ENCODE results near the gene CRIP3. TPM values are rescaled to one million over a fixed set of nuclear protein-coding genes. Genes with fewer than 3 reads are reported as not detected.

Gene CRIP3
- total and polyA plus RNA-seq, 2 donors (not counting 3 experiments of a cell fraction or from before 2014, with no cell fraction given) = not detected

DNA sequence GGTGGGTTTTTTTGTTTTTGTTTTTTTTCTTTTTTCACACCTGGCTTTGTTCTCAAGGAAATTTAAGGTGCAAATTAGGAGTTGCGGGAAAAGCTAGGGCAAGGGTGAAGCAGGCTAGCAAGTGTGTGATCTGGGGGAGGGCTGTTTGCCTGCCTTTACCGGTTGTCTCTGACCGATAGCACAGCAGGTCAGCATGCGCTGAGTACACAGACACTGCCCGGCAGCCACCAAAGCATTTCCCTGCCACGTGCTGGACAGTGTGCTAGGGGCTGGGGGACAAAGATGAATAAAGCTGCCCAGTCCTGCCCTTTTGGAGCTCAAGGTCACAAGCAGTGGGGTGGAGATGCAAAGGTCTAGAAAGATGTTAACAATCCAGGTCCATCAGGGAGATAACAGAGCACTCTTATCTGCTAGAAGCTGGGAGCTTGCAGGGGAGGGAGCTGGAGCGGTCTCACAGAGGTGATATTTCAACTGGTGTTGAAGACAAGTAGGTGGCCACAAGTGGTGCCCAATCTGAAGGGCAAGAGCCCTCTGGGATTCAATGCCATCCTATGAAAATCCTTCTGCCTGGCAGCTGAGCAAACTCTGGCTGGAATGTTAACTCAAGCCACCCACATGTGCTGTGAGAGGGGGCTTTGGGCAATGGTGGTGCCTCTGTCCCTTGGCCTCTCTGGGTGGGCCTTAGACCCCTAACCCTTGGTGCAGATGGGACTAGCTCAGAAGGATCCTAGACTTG is 40.8 kb downstream of the CRIP3 start:
- no peak overlapping the region for H3K4me2 ChIP-seq (ENCODE audit: insufficient read depth, low read length)
- no peaks in the 10 kb centered on the region for H3K9me3 ChIP-seq (replicated peaks; ENCODE audit: control insufficient read depth, insufficient read depth, low read length)
- no peaks in the 10 kb centered on the region for H4K20me1 ChIP-seq (replicated peaks; ENCODE audit: control insufficient read depth, extremely low read depth, insufficient read depth, low read length)
- no peak overlapping the region for H3K9ac ChIP-seq (replicated peaks; ENCODE audit: extremely low read depth, insufficient read depth, low read length)
- TF ChIP-seq POLR2AphosphoS5 (IDR thresholded peaks at IDR 0.05; ENCODE audit: insufficient read depth, low read depth, low read length) (no peak), GATA2 (IDR thresholded peaks at IDR 0.05; ENCODE audit: insufficient read depth, insufficient read length, low read depth, low read length) (no peak), JUN (IDR thresholded peaks at IDR 0.05; ENCODE audit: borderline replicate concordance, insufficient read depth, insufficient read length, low read depth) (no peak), EZH2 (IDR thresholded peaks at IDR 0.05; ENCODE audit: borderline replicate concordance, low read depth, low read length, severe bottlenecking) (no peak), MYC (IDR thresholded peaks at IDR 0.05; ENCODE audit: low read depth, low read length) (no peak), FOS (IDR thresholded peaks at IDR 0.05; ENCODE audit: borderline replicate concordance, insufficient read depth, low read length) (no peak), POLR2A (IDR thresholded peaks at IDR 0.05; ENCODE audit: low read depth, low read length) (no peak)
- TF ChIP-seq, protein P1, sequence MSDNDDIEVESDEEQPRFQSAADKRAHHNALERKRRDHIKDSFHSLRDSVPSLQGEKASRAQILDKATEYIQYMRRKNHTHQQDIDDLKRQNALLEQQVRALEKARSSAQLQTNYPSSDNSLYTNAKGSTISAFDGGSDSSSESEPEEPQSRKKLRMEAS (IDR thresholded peaks at IDR 0.05; ENCODE audit: insufficient read depth, insufficient read length) = no peak
- TF ChIP-seq, protein P2, sequence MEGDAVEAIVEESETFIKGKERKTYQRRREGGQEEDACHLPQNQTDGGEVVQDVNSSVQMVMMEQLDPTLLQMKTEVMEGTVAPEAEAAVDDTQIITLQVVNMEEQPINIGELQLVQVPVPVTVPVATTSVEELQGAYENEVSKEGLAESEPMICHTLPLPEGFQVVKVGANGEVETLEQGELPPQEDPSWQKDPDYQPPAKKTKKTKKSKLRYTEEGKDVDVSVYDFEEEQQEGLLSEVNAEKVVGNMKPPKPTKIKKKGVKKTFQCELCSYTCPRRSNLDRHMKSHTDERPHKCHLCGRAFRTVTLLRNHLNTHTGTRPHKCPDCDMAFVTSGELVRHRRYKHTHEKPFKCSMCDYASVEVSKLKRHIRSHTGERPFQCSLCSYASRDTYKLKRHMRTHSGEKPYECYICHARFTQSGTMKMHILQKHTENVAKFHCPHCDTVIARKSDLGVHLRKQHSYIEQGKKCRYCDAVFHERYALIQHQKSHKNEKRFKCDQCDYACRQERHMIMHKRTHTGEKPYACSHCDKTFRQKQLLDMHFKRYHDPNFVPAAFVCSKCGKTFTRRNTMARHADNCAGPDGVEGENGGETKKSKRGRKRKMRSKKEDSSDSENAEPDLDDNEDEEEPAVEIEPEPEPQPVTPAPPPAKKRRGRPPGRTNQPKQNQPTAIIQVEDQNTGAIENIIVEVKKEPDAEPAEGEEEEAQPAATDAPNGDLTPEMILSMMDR (IDR thresholded peaks at IDR 0.05; ENCODE audit: extremely low read depth in 1 of 2, insufficient read depth in 1 of 2, low read depth in 1 of 2, low read length in 2 of 2) = no peak
- intact Hi-C loops (cut with micrococcal nuclease) (no loop called here), dilution Hi-C loops (cut with MboI; ENCODE audit: extremely low pct_ligation_motif_present, low sequenced_read_pairs) (no loop called here)
- no TSS peak for BruUV-seq (replicated peaks)
- no peak overlapping the region for H2AFZ ChIP-seq (ENCODE audit: low read depth, low read length)
- POLR2A ChIA-PET = no interaction called here
- no peak overlapping the region for H3K4me3 ChIP-seq (replicated peaks in 1 of 3; ENCODE audit: insufficient read depth in 1 of 3, low read depth in 1 of 3, low read length in 3 of 3)
- FAIRE-seq = no peak
- no peaks in the 10 kb centered on the region for H3K79me2 ChIP-seq (ENCODE audit: control insufficient read depth, insufficient read depth, low read length)
- H3K27me3 ChIP-seq (ENCODE audit: control insufficient read depth in 2 of 2, insufficient read depth in 2 of 2, low read length in 2 of 2) = peaks cover 18 to 29% of the 10 kb centered on the region in 2 experiments
- no peak overlapping the region for H3K27ac ChIP-seq (ENCODE audit: insufficient read depth, low read depth, low read length)
- CTCF ChIA-PET = interaction anchor here (1.0 to 1.6 kb wide), 2 partner anchors 39 to 238 kb away, joined by 4 to 5 read pairs; partner anchors contain the start of gene DNPH1
- H3K36me3 ChIP-seq (ENCODE audit: control insufficient read depth in 2 of 2, extremely low read depth in 1 of 2, insufficient read depth in 2 of 2, low read length in 2 of 2) = no peaks in the 10 kb centered on the region
- no peaks in the 10 kb centered on the region for H3K9me1 ChIP-seq (replicated peaks; ENCODE audit: control insufficient read depth, extremely low read depth, insufficient read depth, low read length)
- H3K4me1 ChIP-seq (ENCODE audit: control insufficient read depth, extremely low read depth, insufficient read depth, low read length) = no peaks in the 10 kb centered on the region
- DNase-seq (ENCODE audit: low read depth, low spot score) = no peak
